PC-3 (cell line): Measurements from ENCODE around the gene HPS5. TPM values are rescaled to one million over a fixed set of nuclear protein-coding genes. Genes with fewer than 3 reads are reported as not detected.
A peak's percentile ranks its signal among the peaks of the same experiment; 100 is the strongest.

Source experiments
- ATAC-seq: fragments of 200-7000 bp; cut with Tn5 transposase; 2 replicates; pipeline ENCODE4 v1.9.1; 2020; ENCODE audit warnings: mild to moderate bottlenecking, moderate library complexity
- BruUV-seq: library from RNA; stranded (reverse); fragments of 400-500 nt; replicated peaks from 2 replicates; lab custom pipeline; 2021; lab: Mats Ljungman, UMichigan
- CTCF ChIA-PET: fragments of 300-600 bp; sonication (Branson Sonifier 250); formaldehyde crosslinking; loops from one replicate; lab custom pipeline; 2022; ENCODE audit warnings: antibody characterized with exemption; lab: Charles Lee
- POLR2A ChIA-PET: fragments of 300-600 bp; sonication (Branson Sonifier 250); formaldehyde crosslinking; loops from one replicate; lab custom pipeline; 2022; ENCODE audit warnings: antibody characterized with exemption; ENCODE audit not compliant: unreplicated experiment; lab: Charles Lee
- DNase-seq: peaks from one replicate; pipeline ENCODE4 v3.0.0-alpha.2; 2015
- H2AFZ ChIP-seq: fragments of 300-600 bp; sonication (generic); 2 replicates; pipeline ENCODE4 v1.6.0; 2016; ENCODE audit warnings: antibody characterized with exemption, low read length
- H3F3A ChIP-seq: fragments of 300-600 bp; sonication (generic); one replicate; pipeline ENCODE4 v1.6.0; 2017; ENCODE audit warnings: antibody characterized with exemption, low read length, control low read depth, mild to moderate bottlenecking; ENCODE audit not compliant: unreplicated experiment
- H3K27ac ChIP-seq: fragments of 300-600 bp; sonication (generic); 2 replicates; pipeline ENCODE4 v1.5.1; 2016; ENCODE audit warnings: mild to moderate bottlenecking, low read length
- H3K27me3 ChIP-seq: fragments of 300-600 bp; sonication (generic); 2 replicates; pipeline ENCODE4 v1.6.1; 2016; ENCODE audit warnings: low read length, mixed read lengths
- H3K36me3 ChIP-seq: fragments of 300-600 bp; sonication (generic); 2 replicates; pipeline ENCODE4 v1.6.1; 2016; ENCODE audit warnings: low read depth, mixed run types, low read length, mixed read lengths
- H3K4me1 ChIP-seq: fragments of 300-600 bp; sonication (generic); 2 replicates; pipeline ENCODE4 v1.5.1; 2016; ENCODE audit warnings: low read length; ENCODE audit not compliant: insufficient read depth
- H3K4me2 ChIP-seq: fragments of 300-600 bp; sonication (generic); 2 replicates; pipeline ENCODE4 v1.6.0; 2016; ENCODE audit warnings: low read length
- H3K4me3 ChIP-seq: fragments of 300-600 bp; sonication (generic); 2 replicates; pipeline ENCODE4 v1.5.1; 2016; ENCODE audit warnings: mild to moderate bottlenecking, low read length, mixed read lengths
- H3K79me2 ChIP-seq: fragments of 300-600 bp; sonication (generic); 2 replicates; pipeline ENCODE4 v1.6.1; 2017; ENCODE audit warnings: low read length, mixed read lengths
- H3K9ac ChIP-seq: fragments of 300-600 bp; sonication (generic); 2 replicates; pipeline ENCODE4 v1.6.0; 2016; ENCODE audit warnings: mild to moderate bottlenecking, low read length
- H3K9me2 ChIP-seq: fragments of 300-600 bp; sonication (generic); replicated peaks from 2 replicates; pipeline ENCODE4 v1.6.1; 2016; ENCODE audit warnings: mixed run types, low read length, mixed read lengths
- H3K9me3 ChIP-seq: fragments of 300-600 bp; sonication (generic); 2 replicates; pipeline ENCODE4 v1.6.1; 2016; ENCODE audit warnings: low read length, mixed read lengths
- H4K20me1 ChIP-seq: fragments of 300-600 bp; sonication (generic); 2 replicates; pipeline ENCODE4 v1.6.1; 2016; ENCODE audit warnings: low read length, mixed read lengths
- EZH2 ChIP-seq: fragments of 300-600 bp; sonication (generic); IDR thresholded peaks from one replicate; pipeline ENCODE4 v1.6.1; 2017; ENCODE audit warnings: antibody characterized with exemption, mild to moderate bottlenecking, low read length; ENCODE audit not compliant: unreplicated experiment
- EZH2phosphoT487 ChIP-seq: fragments of 300-600 bp; sonication (generic); IDR thresholded peaks from 2 replicates; pipeline ENCODE4 v1.6.1; 2018; ENCODE audit warnings: mild to moderate bottlenecking, antibody characterized with exemption, low read length, borderline replicate concordance
- intact Hi-C: fragments of 100-400 bp; cut with micrococcal nuclease; formaldehyde crosslinking; loops from 2 replicates; pipeline ENCODE4 v1.9.0; 2023
- total RNA-seq: library from RNA; depleted of rRNA; stranded (reverse); fragments of >200 nt; gene quantifications from 2 replicates; pipeline ENCODE4 v1.2.3, GENCODE V29; 2014
- TF ChIP-seq, protein P1 (sequence below): fragments of 300-600 bp; sonication (generic); conservative IDR thresholded peaks from 2 replicates; pipeline ENCODE4 v1.5.1; 2017; ENCODE audit warnings: antibody characterized with exemption, low read depth, mild to moderate bottlenecking, low read length

HPS5 gene
- total RNA-seq, 1 experiment from 2014 or later = 15.2 TPM

DNA sequence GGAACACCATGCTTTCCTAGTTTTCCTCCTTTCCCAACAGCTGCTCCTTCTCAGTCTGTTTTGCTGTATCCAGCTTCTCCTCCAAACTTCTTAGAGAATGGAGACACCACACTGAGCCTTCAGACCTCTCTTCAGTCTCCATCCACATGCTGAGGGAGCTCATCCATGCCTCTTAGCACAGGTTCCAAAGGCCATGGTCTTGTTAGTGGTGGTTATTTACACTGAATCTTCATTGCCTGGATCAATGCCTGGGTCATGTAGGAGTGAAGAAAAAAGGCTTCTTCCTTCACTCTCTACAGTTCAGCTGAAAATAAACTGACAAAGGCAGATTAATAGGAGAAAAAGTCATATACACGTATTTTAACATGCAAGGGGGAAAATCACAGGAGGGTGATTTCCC lies 82.3 kb downstream of the HPS5 start:
- intact Hi-C loops = loop anchor here (10.0 kb wide), 3 partner anchors 85 to 285 kb away; partner anchors contain the start of genes GTF2H1, HPS5 and TSG101
- Histone ChIP-seq H3K4me1 (no peaks in the 10 kb centered on the region), H3F3A (no peaks in the 10 kb centered on the region), H3K4me2 (no peak overlapping the region), H3K4me3 (no peak overlapping the region), H4K20me1 (no peaks in the 10 kb centered on the region), H3K79me2 (no peaks in the 10 kb centered on the region), H3K9ac (no peak overlapping the region), H3K27ac (no peak overlapping the region), H2AFZ (no peak overlapping the region), H3K27me3 (peaks cover 49% of the 10 kb centered on the region), H3K9me2 (no peaks in the 10 kb centered on the region), H3K36me3 (no peaks in the 10 kb centered on the region), H3K9me3 (no peaks in the 10 kb centered on the region)
- CTCF ChIA-PET = no interaction called here
- POLR2A ChIA-PET = no interaction called here
- no TSS peak for BruUV-seq
- no peak for DNase-seq
- TF ChIP-seq EZH2 (no peak), EZH2phosphoT487 (no peak)
- TF ChIP-seq, protein P1, sequence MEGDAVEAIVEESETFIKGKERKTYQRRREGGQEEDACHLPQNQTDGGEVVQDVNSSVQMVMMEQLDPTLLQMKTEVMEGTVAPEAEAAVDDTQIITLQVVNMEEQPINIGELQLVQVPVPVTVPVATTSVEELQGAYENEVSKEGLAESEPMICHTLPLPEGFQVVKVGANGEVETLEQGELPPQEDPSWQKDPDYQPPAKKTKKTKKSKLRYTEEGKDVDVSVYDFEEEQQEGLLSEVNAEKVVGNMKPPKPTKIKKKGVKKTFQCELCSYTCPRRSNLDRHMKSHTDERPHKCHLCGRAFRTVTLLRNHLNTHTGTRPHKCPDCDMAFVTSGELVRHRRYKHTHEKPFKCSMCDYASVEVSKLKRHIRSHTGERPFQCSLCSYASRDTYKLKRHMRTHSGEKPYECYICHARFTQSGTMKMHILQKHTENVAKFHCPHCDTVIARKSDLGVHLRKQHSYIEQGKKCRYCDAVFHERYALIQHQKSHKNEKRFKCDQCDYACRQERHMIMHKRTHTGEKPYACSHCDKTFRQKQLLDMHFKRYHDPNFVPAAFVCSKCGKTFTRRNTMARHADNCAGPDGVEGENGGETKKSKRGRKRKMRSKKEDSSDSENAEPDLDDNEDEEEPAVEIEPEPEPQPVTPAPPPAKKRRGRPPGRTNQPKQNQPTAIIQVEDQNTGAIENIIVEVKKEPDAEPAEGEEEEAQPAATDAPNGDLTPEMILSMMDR = no peak
- no peak for ATAC-seq

DNA sequence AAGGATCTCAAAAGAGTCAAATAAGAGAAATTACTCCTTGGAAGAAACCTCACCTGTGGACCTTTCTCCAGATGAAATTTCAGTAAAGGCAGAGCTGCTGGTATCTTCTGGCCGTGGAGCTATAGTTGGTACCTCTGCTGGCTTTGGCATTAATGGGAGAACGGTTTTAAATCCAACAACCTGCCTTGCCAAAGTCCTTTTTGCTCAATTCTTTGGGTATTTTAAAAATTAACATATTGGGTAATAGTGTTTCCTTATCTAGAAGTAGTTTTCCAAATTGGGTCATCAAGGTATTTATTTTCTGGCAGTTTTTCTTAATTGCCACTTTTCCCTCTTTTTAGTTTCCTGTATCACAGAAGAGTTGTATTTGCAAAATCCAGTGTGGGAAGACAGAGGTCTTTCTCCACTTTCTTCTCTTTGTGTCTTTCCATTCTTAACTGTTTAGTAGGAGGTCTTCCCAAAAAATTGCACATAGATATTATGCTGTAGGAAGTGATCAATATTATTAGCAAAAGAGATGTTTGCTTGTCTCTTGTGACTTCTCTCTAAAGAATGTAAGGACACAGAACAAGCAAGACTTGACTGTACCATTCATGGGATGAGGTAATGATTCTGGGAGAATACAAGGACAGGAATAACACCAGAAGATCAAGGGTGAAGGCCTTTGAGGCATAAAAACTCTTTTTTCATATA lies 85.1 kb downstream of the HPS5 start, which contains the start of gene SAA4:
TSS of gene SAA4 (minus strand) at position 139 of the 693 bp plus-strand sequence. CDS start 876 bp downstream, outside the sequence.
- CTCF ChIA-PET = no interaction called here

More for the DNA sequence above, 85.1 kb downstream of the HPS5 start, which contains the start of gene SAA4:
- intact Hi-C loops = no loop called here
- Histone ChIP-seq H3K9me3 (no peaks in the 10 kb centered on the region), H2AFZ (no peak within 1 kb of the TSS), H3K4me1 (no peaks in the 10 kb centered on the region), H3K4me3 (no peak within 1 kb of the TSS), H3K9ac (no peak within 1 kb of the TSS), H3K79me2 (no peaks in the 10 kb centered on the region), H3F3A (no peaks in the 10 kb centered on the region), H3K36me3 (no peaks in the 10 kb centered on the region), H4K20me1 (no peaks in the 10 kb centered on the region), H3K27ac (no peak within 1 kb of the TSS), H3K4me2 (no peak within 1 kb of the TSS), H3K9me2 (no peaks in the 10 kb centered on the region), H3K27me3 (peaks cover 57% of the 10 kb centered on the region)
- ATAC-seq (no peak), DNase-seq (peak; percentile 28)
- POLR2A ChIA-PET = no interaction called here
- no TSS peak for BruUV-seq
- no peak for TF ChIP-seq EZH2phosphoT487
- TF ChIP-seq, protein P1 = no peak
- no peak for TF ChIP-seq EZH2
